ENCODE data around the gene SNX8.

The SNX8 gene

DNA sequence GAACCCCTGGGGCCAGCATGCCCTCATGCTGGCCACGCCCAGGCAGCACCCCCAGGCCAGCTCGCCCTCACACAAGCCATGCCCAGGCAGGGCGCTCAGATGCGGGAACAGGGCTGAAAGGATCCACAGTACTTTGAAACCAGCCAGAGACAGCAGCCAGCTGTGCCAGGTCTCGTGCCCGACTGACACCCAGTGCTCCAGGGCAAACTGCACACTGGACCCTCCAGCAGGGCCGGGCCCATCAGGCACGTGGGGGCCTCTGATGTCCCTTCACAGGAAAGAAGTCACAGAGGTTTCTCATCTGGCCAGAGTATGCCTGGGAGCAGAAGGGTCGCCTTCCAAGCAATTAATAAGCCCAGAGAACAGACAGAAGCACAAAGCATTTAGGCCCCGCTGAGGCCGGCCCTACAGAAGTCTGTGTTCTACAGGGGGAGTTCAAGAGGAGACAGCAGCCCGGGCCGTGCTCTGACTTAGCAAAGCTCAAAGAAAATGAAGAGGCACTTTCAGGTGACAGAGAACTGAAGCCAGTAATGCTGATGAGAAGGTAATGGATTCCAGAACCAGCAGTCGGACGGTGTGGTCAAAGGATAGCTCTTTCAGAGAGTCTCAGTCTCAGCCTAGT is 102.9 kb downstream of the SNX8 start:
- no peak for DNase-seq (ENCODE audit: low read depth)
- TF ChIP-seq, protein P1, sequence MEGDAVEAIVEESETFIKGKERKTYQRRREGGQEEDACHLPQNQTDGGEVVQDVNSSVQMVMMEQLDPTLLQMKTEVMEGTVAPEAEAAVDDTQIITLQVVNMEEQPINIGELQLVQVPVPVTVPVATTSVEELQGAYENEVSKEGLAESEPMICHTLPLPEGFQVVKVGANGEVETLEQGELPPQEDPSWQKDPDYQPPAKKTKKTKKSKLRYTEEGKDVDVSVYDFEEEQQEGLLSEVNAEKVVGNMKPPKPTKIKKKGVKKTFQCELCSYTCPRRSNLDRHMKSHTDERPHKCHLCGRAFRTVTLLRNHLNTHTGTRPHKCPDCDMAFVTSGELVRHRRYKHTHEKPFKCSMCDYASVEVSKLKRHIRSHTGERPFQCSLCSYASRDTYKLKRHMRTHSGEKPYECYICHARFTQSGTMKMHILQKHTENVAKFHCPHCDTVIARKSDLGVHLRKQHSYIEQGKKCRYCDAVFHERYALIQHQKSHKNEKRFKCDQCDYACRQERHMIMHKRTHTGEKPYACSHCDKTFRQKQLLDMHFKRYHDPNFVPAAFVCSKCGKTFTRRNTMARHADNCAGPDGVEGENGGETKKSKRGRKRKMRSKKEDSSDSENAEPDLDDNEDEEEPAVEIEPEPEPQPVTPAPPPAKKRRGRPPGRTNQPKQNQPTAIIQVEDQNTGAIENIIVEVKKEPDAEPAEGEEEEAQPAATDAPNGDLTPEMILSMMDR (conservative IDR thresholded peaks at IDR 0.05; ENCODE audit: low read depth, low read length), result no peak
- H3K4me3 ChIP-seq (ENCODE audit: low read length), result no peak overlapping the region

DNA sequence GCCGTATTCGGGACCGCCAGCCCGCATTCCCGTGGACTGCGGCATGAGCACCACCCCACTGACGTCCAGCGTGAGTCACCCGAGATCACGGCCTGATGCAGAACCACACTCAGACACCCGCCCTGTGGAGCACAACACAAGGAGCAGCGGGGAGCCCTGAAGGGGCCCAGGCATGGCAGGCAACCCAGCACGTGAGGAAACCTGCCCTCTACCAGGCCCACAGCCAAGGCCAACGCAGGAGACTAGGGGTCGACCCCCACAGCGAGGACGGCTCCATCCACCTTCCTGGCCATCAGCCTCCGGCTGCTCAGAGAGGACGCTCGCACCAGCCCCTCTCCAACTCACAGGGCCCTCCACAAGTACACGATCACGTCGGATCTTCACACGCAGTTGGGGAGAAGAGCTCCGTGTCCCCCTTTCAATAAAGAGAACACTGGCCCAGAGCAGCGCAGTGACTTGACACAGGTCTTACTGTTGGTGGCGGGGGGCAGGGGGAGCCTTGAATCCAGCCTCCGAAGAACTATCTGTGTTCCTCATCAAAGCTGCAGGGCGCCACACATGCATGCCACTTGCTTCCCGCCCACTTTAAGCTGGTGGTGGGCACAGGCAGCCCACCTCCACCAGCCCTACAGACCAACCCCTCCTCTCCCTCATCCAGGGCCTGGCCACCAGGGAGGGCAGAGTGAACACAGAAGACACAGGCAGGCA is 103.5 kb downstream of the SNX8 start:
- no peak overlapping the region for H3K4me3 ChIP-seq (ENCODE audit: low read length)
- TF ChIP-seq, protein P1 (conservative IDR thresholded peaks at IDR 0.05; ENCODE audit: low read depth, low read length), result no peak
- DNase-seq (ENCODE audit: low read depth), result no peak

DNA sequence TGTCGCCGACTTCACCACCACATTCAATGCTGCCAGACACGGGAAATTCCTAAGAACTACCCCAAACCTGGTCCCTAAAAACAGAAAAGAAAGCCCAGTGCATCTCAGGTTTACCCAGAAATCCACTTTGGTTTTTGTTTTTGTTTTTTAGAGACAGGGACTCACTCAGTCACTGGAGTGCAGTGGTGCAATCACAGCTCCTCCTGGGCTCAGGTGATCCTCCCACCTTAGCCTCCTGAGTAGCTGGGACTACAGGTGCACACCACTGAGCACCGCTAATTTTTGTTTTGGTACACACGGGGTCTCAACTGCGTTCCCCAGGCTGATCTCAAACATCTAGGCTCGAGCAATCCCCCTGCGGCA is 104.3 kb downstream of the SNX8 start:
- no peak for DNase-seq (ENCODE audit: low read depth)
- no peak overlapping the region for H3K4me3 ChIP-seq (ENCODE audit: low read length)
- TF ChIP-seq, protein P1 (conservative IDR thresholded peaks at IDR 0.05; ENCODE audit: low read depth, low read length), result no peak

DNA sequence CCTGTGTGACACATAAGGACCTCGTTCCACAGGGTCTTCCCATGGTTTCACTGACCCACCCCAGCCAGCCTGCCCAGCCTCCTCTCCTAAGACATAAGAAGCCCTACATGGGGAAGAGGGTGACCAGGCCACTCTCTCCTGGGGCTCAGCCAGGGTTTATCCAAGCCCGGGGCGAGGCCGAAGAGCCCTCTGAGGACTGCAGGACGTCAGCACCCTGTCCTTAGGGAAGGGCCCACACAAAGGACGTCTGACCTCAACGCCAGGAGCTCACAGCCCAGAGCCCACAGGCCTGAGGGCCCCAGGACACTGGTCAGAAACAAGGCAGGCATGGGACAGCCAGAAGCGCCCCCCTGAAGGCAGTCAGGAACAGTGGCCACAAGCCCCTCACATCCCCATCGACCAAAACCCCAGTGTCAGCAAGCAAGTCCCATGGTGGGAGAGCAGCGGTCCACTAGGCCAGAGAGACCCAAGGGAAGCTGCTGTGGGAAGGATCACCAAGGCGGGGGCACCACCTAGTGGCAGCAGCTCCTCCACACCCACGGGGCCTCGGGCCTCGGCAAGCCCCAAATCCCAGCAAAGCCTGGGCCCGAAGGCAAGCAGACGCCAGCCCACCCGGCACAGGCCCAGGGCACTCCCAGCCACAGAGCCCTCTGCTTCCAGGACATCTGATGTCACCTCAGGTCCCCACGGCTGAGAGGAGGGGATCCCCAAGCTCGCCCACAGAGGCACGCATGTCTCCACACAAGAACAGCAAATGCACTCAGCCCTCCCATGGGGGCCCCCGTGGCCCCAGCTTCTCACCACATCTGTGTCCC is 104.9 kb downstream of the SNX8 start:
- TF ChIP-seq, protein P1 (conservative IDR thresholded peaks at IDR 0.05; ENCODE audit: low read depth, low read length), result peak; percentile 86
- H3K4me3 ChIP-seq (ENCODE audit: low read length), result no peak overlapping the region
- peak; percentile 16 for DNase-seq (ENCODE audit: low read depth)

DNA sequence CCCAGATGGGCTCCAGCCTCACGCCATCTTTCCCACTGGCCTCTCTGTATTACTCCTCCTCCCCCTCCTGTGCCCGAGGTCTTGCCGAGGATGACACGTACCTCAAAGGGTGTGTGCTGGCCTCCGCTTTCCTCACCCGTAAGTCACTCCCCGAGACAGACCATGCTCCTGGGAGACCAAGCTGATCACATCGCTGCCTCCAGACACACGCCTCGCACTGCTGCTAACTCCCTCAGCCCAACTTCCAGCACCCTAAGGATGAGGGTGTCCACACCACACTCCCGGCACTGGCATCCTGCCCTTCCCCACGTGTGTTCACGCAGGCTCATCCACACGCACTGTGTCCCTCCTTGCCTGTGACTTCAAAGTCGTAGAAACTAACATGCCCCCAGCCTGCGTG is 105.5 kb downstream of the SNX8 start:
- no peak for DNase-seq (ENCODE audit: low read depth)
- H3K4me3 ChIP-seq (ENCODE audit: low read length), result no peak overlapping the region
- TF ChIP-seq, protein P1 (conservative IDR thresholded peaks at IDR 0.05; ENCODE audit: low read depth, low read length), result no peak

DNA sequence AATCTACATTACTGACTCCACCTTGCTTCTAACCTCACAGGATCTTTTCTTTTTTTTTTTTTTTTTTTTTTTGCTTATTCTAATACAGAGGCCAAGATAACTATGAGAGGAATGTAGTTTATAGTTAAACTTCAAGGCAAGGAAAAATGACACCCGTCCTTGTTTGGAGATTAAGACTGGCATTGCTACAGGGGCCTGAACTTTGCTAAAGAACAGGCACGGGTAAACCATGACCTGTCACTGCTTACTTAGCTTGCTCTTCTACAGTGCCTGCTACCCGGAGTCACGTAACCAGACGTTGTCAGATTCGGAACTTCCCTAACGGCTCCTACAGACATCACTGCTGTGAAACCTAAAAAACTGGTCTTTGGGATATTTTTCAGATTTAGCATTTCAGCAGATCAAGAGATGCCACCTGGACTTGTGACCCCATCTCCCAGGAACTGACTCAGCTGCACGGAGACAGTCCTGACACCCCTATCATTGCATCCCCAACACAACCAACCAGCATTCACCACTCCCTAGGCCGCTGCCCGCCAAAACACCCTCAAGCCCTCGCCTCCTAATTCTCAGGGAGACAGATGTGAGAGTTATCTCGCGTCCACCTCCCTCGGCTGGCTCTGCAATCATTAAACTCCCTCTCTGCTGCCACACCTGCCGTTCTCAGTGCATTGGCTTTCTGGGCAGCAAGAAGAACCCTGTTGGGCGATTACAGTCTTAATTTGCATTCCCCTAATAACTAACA is 109.0 kb downstream of the SNX8 start:
- TF ChIP-seq, protein P1 (conservative IDR thresholded peaks at IDR 0.05; ENCODE audit: low read depth, low read length), result no peak

More for the DNA sequence above, 109.0 kb downstream of the SNX8 start:
- peak; percentile 13 for DNase-seq (ENCODE audit: low read depth)
- H3K4me3 ChIP-seq (ENCODE audit: low read length), result no peak overlapping the region

Measured in retinal pigment epithelial cell (primary cell).